Upper lobe of left lung (tissue), 6 donors: Measurements from ENCODE around the gene MATK. TPM values are rescaled to one million over a fixed set of nuclear protein-coding genes. Genes with fewer than 3 reads are reported as not detected.

Experiments used
- ATAC-seq, 2 donors: fragments of 200-7000 bp; cut with Tn5 transposase; one replicate each; pipeline ENCODE4 v1.9.1; 2022; ENCODE audit warnings: mild to moderate bottlenecking in 2 of 2, moderate library complexity in 2 of 2; ENCODE audit not compliant: low FRiP score in 2 of 2
- DNase-seq, 2 donors: peaks; one replicate each; pipeline ENCODE4 v3.0.0-alpha.2; 2019 to 2020
- H3K27ac ChIP-seq, 4 donors: fragments of 200-600 bp; sonication (generic); one replicate each; pipeline ENCODE4 v1.5.1; 2016 to 2019
- H3K27me3 ChIP-seq, 4 donors: fragments of 200-600 bp; sonication (generic); one replicate each; pipeline ENCODE4 v1.5.1; 2017 to 2019
- H3K36me3 ChIP-seq, 4 donors: fragments of 200-600 bp; sonication (generic); one replicate each; pipeline ENCODE4 v1.5.1; 2016 to 2019
- H3K4me1 ChIP-seq, 4 donors: fragments of 200-600 bp; sonication (generic); one replicate each; pipeline ENCODE4 v1.5.1; 2018 to 2019
- H3K4me3 ChIP-seq, 4 donors: fragments of 200-600 bp; sonication (generic); one replicate each; pipeline ENCODE4 v1.5.1; 2017 to 2019; ENCODE audit warnings: mild to moderate bottlenecking in 2 of 4, moderate library complexity in 1 of 4
- H3K9me3 ChIP-seq, 4 donors: fragments of 200-600 bp; sonication (generic); one replicate each; pipeline ENCODE4 v1.5.1; 2018 to 2019
- CTCF ChIP-seq, 6 experiments: fragments of 450-650 bp in 4 of 6; fragments of 200-600 bp in 2 of 6; sonication (generic) in 2 of 6; IDR thresholded peaks; one replicate each; pipeline ENCODE4 v1.5.1; 2016 to 2019; ENCODE audit warnings: antibody characterized with exemption in 6 of 6
- EP300 ChIP-seq, 4 donors: sonication (generic); formaldehyde crosslinking; IDR thresholded peaks; one replicate each; pipeline ENCODE4 v1.5.1; 2017; ENCODE audit warnings: antibody characterized with exemption in 4 of 4, control low read depth in 2 of 4
- POLR2A ChIP-seq, 4 donors: fragments of 450-650 bp; IDR thresholded peaks; one replicate each; pipeline ENCODE4 v1.5.1; 2016 to 2017; ENCODE audit warnings: antibody characterized with exemption in 4 of 4, mild to moderate bottlenecking in 2 of 4
- POLR2AphosphoS5 ChIP-seq, 2 donors: sonication (generic); formaldehyde crosslinking; IDR thresholded peaks; one replicate each; pipeline ENCODE4 v1.5.1; 2017; ENCODE audit warnings: antibody characterized with exemption in 2 of 2
- WGBS, 2 donors: methylation state at CpG; one replicate each; pipeline ENCODE4 v1.1.5; 2017 to 2018; 5-methylcytosine and 5-hydroxymethylcytosine counted together
- total RNA-seq, 6 donors: library from RNA; depleted of rRNA in 4 of 6; stranded (reverse); fragments of >200 nt in 4 of 6; gene quantifications; one replicate each; pipeline versions ENCODE4 v1.1.0 to v1.2.1, GENCODE V29; 2016 to 2021
- donor health status: DM: no; HTN: no; CAD: no; lungs with moderate emphysema.
- donor health status: DM: no; HTN: yes; CAD: no; lungs with severe emphysema.

The MATK gene
- total RNA-seq, 6 donors from 2014 or later: 9.6 to 20.1 (median 13.1) TPM

GRCh38 chr19:3782903-3783302, 3.3 kb downstream of the MATK start:
- Histone ChIP-seq H3K4me3 (no peak overlapping the region), H3K27ac (no peak overlapping the region), H3K27me3 (peaks cover 0 to 7% (median 3%) of the 10 kb centered on the region in 4 donors), H3K4me1 (peaks cover 0 to 22% (median 4%) of the 10 kb centered on the region in 4 donors), H3K36me3 (peaks cover 0 to 10% (median 0%) of the 10 kb centered on the region in 4 donors), H3K9me3 (peaks cover 12 to 27% (median 17%) of the 10 kb centered on the region in 4 donors)
- no peak for DNase-seq
- TF ChIP-seq EP300 (IDR thresholded peaks at IDR 0.05) (no peak), CTCF (IDR thresholded peaks at IDR 0.05) (no peak), POLR2A (IDR thresholded peaks at IDR 0.05) (no peak), POLR2AphosphoS5 (IDR thresholded peaks at IDR 0.05) (no peak)
- no peak for ATAC-seq
- 94 to 98% methylated on average over 10 to 11 of the region's 13 CpGs for WGBS, 2 donors

DNA sequence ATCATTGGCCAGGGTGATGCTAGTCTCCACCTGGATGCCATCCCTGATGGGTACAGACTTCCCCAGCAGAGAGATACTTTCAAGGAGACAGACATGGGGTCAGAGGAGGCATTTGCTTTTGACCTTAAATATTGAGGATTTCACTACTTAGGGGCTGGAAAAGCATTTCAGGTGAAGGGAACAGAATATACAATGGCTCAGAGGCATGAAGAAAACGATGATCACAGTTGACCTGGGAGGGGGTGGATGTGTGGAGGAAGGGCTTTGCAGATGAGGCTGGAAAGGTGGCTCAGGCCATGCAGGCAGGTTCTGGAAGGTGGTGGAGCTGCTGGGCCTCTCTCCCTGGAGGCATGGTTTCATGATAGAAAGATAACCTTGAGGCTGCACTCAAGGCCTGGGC, 3.9 kb downstream of the MATK start:
- Histone ChIP-seq H3K4me3 (no peak overlapping the region), H3K36me3 (peaks cover 0 to 10% (median 0%) of the 10 kb centered on the region in 4 donors), H3K27ac (no peak overlapping the region), H3K4me1 (peaks cover 0 to 22% (median 4%) of the 10 kb centered on the region in 4 donors), H3K27me3 (peaks cover 0 to 7% (median 3%) of the 10 kb centered on the region in 4 donors), H3K9me3 (peaks cover 12 to 27% (median 17%) of the 10 kb centered on the region in 4 donors)
- no peak for ATAC-seq
- TF ChIP-seq POLR2AphosphoS5 (IDR thresholded peaks at IDR 0.05) (no peak), CTCF (IDR thresholded peaks at IDR 0.05) (no peak), POLR2A (IDR thresholded peaks at IDR 0.05) (no peak), EP300 (IDR thresholded peaks at IDR 0.05) (no peak)
- no peak for DNase-seq
- 86 to 100% methylated on average over 1 of the region's 1 CpG for WGBS, 2 donors

- no peak overlapping the region for H3K4me3 ChIP-seq
- peaks cover 0 to 19% (median 4%) of the 10 kb centered on the region in 4 donors for H3K4me1 ChIP-seq
- peaks cover 0 to 10% (median 0%) of the 10 kb centered on the region in 4 donors for H3K36me3 ChIP-seq
- H3K27ac ChIP-seq: no peak overlapping the region
- DNase-seq (no peak), ATAC-seq (no peak)
- H3K9me3 ChIP-seq: peaks cover 12 to 27% (median 17%) of the 10 kb centered on the region in 4 donors
- H3K27me3 ChIP-seq: peaks cover 0 to 7% (median 3%) of the 10 kb centered on the region in 4 donors
- 96 to 100% methylated on average over 2 of the region's 2 CpGs for WGBS, 2 donors
- no peak for TF ChIP-seq EP300 (IDR thresholded peaks at IDR 0.05)
- no peak for TF ChIP-seq CTCF (IDR thresholded peaks at IDR 0.05)
- TF ChIP-seq POLR2AphosphoS5 (IDR thresholded peaks at IDR 0.05): no peak
- no peak for TF ChIP-seq POLR2A (IDR thresholded peaks at IDR 0.05)
These were observed 4.6 kb downstream of the MATK start for GRCh38 chr19:3781603-3782002.

DNA sequence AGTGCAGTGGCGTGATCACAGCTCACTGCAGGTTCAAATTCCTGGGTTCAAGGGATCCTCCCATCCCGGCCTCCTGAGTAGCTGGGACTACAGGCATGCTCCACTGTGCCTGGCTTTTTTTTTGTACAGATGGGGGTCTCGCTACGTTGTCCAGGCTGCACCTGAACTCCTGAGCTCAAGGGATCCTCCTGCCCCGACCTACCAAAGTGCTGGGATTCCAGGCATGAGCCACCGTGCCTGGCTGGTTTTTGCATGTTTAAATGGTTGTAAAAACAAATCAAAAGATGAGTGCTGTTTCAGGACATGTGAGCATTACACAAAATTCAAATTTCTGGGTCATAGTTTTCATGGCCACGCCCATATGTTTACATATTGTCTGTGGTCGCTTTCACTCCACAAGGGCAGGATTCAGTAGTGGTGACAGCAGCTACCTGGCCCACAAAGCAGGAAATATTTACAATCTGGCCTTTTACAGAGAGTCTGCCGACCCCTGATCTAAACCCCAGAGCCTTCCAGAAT, 5.3 kb downstream of the MATK start:
- no peak for ATAC-seq
- Histone ChIP-seq H3K27me3 (peaks cover 0 to 4% (median 2%) of the 10 kb centered on the region in 4 donors), H3K27ac (no peak overlapping the region), H3K36me3 (peaks cover 0 to 10% (median 0%) of the 10 kb centered on the region in 4 donors), H3K9me3 (peaks cover 12 to 27% (median 17%) of the 10 kb centered on the region in 4 donors), H3K4me1 (peaks cover 0 to 13% (median 4%) of the 10 kb centered on the region in 4 donors), H3K4me3 (no peak overlapping the region)
- 84 to 89% methylated on average over 9 of the region's 9 CpGs for WGBS, 2 donors
- TF ChIP-seq CTCF (IDR thresholded peaks at IDR 0.05): no peak
- no peak for TF ChIP-seq EP300 (IDR thresholded peaks at IDR 0.05)
- TF ChIP-seq POLR2AphosphoS5 (IDR thresholded peaks at IDR 0.05): no peak
- no peak for TF ChIP-seq POLR2A (IDR thresholded peaks at IDR 0.05)
- no peak for DNase-seq
